KOPT-K1 (cell line): ENCODE data around the gene LIMK1.
A peak's percentile ranks its signal among the peaks of the same experiment; 100 is the strongest.

Experiments used
- H3K27ac ChIP-seq: fragments of 200-600 bp; sonication (generic); 2 replicates; pipeline ENCODE4 v1.5.1; 2016; ENCODE audit warnings: antibody characterized with exemption, mild to moderate bottlenecking, low read depth, low read length; ENCODE audit not compliant: poor library complexity, severe bottlenecking
- H3K36me3 ChIP-seq: fragments of 200-600 bp; sonication (generic); 2 replicates; pipeline ENCODE4 v1.5.1; 2017; ENCODE audit warnings: antibody characterized with exemption, mild to moderate bottlenecking, low read length, moderate library complexity; ENCODE audit not compliant: insufficient read depth
- H3K9me3 ChIP-seq: fragments of 200-600 bp; sonication (generic); 2 replicates; pipeline ENCODE4 v1.5.1; 2017; ENCODE audit warnings: antibody characterized with exemption, low read length, mild to moderate bottlenecking; ENCODE audit not compliant: insufficient read depth, poor library complexity, severe bottlenecking

Gene LIMK1

DNA sequence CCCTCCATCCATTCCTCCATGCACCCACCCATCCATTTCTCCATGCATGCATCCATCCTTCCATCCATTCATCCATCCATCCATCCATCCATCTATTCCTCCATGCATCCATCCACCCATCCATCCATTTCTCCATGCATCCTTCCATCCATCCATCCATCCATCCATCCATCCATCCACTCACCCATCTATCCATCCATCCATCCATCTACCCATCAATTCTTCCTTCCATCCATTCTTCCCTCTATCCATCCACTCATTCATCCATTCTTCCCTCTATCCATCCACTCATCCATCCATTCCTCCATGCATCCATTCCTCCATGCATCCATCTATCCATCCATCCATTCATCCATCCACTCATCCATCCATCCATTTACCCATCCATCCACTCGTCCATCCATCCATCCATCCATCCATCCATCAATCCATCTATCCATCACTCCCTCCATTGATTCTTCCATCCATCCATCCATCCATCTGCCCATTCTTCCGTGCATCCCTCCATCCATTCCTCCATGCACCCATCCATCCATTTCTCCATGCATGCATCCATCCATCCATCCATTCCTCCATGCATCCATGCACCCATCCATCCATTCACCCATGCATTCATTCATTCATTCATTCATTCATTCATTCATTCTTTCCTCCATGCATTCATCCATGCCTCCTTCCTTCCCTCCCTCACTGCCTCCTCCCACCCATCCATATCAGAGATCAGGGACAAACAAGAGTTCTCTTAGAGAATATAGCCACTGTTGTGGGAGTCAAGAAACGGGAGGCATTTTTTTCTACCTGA is 33.4 kb upstream of the LIMK1 start:
- Histone ChIP-seq H3K9me3 (no peaks in the 10 kb centered on the region), H3K27ac (no peak overlapping the region), H3K36me3 (no peaks in the 10 kb centered on the region)

DNA sequence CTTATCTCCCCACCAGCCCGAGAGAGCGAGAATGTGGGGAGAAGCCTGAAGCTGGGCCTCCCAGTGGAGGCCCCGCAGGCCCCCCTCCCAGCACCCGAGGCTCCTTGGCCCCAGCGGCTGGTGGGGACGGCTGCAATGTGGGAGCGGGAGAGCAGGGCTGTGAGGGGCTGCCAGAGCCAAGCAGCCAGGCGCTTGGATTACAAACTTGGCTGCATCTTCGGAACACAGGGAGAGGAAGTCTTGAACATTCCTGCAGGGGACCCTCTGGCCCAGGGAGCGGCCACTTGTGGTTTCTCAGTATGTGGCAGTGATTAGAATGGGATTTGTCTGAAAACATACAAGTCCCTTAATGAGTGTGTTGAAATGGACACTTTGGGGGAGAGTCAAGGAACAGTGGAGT is 32.4 kb upstream of the LIMK1 start:
- Histone ChIP-seq H3K9me3 (no peaks in the 10 kb centered on the region), H3K36me3 (no peaks in the 10 kb centered on the region), H3K27ac (no peak overlapping the region)

DNA sequence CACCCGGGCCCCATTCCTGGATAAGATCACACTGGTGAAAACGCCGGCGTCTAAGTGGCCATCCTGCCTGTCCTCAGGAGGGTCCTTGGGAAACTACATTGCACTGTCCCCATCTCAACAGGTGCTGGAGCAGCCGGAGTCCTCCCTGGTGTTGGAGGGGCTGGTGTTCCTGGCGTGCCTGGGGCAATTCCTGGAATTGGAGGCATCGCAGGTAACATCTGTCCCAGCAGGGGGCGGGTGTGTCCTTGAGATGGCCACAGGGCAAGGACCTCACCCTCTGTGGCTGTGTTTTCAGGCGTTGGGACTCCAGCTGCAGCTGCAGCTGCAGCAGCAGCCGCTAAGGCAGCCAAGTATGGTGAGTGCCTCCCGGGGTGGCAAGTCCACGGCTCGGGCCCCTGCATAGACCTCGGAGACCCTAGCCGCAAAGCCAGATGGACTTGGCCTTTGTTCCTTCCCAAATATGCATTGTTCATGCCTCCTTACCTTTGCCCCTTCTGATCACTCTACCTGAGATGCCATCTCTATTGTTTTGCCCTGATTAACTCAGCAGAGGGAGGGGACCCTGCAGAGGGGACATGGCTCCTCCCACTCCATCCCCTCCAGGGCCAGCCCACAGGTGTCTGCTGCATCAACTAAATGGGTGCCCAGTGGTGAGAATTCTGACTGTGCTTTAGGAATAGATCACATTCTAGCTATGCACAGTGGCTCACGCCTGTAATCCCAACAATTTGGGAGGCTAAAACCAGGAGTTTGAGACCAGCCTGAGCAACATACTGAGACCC is 31.8 kb upstream of the LIMK1 start:
- Histone ChIP-seq H3K9me3 (no peaks in the 10 kb centered on the region), H3K27ac (no peak overlapping the region), H3K36me3 (no peaks in the 10 kb centered on the region)

DNA sequence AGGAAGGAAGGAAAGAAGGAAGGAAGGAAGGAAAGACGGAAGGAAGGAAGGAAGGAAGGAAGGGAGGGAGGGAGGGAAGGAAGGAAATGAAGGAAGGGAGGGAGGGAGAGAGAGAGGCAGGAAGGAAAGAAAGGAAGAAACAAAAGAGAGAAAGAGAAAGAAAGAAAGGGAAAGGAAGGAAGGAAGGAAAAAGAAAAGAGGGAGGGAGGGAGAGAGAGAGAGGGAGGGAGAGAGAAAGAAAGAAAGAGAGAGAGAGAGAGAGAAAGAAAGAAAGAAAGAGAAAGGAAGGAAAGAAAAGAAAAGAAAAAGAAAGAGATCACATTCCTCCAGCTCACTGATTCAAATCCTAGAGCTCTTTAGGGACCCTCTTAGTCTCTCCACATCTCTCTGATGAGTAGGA is 31.0 kb upstream of the LIMK1 start:
- H3K9me3 ChIP-seq = no peaks in the 10 kb centered on the region
- no peak overlapping the region for H3K27ac ChIP-seq
- no peaks in the 10 kb centered on the region for H3K36me3 ChIP-seq

GRCh38 chr7:74053589-74054186 is 29.9 kb upstream of the LIMK1 start:
- H3K9me3 ChIP-seq = no peaks in the 10 kb centered on the region
- H3K36me3 ChIP-seq = no peaks in the 10 kb centered on the region
- no peak overlapping the region for H3K27ac ChIP-seq

DNA sequence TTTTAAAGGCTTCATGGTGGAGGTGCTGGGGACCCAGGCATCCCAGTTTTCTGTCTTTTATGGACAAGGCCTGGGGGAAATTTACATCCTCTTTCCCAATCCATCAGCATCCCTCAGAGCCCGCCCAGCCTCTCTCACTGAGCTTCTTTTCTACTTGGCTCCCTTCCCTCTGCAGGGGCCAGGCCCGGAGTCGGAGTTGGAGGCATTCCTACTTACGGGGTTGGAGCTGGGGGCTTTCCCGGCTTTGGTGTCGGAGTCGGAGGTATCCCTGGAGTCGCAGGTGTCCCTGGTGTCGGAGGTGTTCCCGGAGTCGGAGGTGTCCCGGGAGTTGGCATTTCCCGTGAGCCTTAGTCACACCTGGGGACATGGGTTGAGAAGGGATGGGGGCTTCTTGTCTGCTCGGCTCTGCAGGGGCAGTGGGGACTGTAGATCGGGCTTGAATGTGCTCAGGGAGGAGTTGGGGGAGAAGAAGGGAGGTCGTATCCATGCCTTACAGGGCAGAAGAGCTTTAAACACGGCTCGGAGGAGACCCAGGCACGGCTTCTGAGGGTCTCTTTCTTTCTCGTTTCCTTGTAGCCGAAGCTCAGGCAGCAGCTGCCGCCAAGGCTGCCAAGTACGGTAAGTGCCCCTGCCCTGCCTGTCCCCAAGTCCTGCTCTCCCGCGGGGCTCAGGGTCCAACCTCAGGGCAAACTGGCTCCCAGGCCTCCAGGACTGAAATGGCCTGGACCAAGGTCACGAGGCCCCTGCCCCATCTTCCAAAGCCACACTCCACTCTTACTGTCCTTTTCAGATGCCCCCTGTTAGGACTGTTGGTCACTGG is 27.3 kb upstream of the LIMK1 start:
- no peaks in the 10 kb centered on the region for H3K36me3 ChIP-seq
- no peak overlapping the region for H3K27ac ChIP-seq
- H3K9me3 ChIP-seq = no peaks in the 10 kb centered on the region

DNA sequence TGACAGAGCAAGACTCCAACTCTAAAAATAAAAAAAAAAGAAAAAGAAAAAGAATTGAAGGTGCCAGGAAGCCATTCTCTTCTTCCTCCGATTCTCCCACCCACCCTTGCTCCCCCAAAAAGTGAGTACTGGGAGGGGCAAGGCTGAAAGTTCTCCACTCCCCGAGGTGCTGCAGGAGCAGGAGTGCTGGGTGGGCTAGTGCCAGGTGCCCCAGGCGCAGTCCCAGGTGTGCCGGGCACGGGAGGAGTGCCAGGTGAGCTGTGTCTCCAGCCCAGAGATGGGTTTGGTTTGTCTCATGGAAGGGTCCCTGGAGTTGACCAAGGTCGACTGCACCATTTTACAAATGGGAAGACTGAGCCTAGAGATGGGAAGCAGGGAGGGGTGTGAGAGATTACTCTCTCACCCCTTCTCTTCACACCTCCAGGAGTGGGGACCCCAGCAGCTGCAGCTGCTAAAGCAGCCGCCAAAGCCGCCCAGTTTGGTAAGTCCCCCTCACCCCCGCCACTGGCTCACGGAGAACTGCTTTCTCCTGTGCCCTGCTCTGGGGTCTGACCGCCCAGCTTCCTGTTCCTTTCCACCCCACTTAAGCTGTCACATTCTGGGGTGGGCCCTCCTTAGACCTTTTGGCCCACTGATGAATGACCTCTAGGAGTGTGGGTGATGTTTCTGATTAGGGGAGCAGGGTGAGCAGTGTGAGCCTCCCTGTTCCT is 26.2 kb upstream of the LIMK1 start:
- Histone ChIP-seq H3K27ac (no peak overlapping the region), H3K9me3 (no peaks in the 10 kb centered on the region)

GRCh38 chr7:74057987-74058386 is 25.6 kb upstream of the LIMK1 start:
- Histone ChIP-seq H3K27ac (no peak overlapping the region), H3K36me3 (no peaks in the 10 kb centered on the region), H3K9me3 (no peaks in the 10 kb centered on the region)

More for the DNA sequence above, 26.2 kb upstream of the LIMK1 start:
- H3K36me3 ChIP-seq = no peaks in the 10 kb centered on the region

- Histone ChIP-seq H3K9me3 (no peaks in the 10 kb centered on the region), H3K27ac (no peak overlapping the region), H3K36me3 (no peaks in the 10 kb centered on the region)
Observed at GRCh38 chr7:74058486-74058885, 25.1 kb upstream of the LIMK1 start.

DNA sequence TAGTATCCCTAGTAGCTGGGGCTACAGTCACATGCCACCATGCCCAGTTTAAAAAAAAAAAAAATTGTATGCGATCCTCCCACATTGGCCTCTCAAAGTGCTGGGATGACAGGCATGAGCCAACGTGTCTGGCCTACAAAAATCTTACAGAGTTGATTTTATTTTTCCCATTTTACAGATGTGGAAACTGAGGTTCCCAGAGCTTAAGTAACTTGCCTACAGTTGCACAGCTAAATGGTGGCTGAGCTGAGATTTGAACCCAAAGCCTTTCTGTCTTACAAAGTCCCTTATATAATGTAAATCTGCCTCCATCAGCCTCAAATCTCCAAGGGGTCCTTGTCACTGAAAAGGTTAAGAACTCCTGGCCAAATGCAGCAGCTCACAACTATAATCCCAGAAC is 24.6 kb upstream of the LIMK1 start:
- Histone ChIP-seq H3K27ac (no peak overlapping the region), H3K9me3 (no peaks in the 10 kb centered on the region)

DNA sequence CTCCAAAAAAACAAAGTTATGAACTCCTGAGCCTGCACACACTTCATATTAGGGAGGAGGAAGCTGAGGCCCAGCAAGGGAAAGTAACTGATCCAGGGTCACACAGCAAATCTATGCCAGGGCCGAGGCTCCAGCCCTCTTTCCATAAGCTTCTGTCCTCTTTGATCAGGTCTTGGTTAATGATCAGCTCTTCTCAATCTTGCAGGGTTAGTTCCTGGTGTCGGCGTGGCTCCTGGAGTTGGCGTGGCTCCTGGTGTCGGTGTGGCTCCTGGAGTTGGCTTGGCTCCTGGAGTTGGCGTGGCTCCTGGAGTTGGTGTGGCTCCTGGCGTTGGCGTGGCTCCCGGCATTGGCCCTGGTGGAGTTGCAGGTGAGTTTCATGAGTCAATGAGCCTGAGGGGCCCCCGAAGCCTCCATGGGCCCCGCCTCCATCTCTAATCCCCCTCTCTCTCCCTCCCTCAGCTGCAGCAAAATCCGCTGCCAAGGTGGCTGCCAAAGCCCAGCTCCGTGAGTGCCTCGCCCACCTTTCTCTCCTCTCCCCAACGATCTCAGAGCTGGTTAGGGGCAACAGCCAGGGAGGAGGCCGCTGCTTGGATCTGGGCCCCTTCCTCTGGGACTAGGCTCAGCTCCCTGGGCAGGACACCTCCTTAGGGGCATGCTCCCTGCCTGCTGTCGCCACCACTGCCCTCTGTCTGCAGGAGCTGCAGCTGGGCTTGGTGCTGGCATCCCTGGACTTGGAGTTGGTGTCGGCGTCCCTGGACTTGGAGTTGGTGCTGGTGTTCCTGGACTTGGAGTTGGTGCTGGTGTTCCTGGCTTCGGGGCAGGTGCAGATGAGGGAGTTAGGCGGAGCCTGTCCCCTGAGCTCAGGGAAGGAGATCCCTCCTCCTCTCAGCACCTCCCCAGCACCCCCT is 23.7 kb upstream of the LIMK1 start:
- Histone ChIP-seq H3K9me3 (no peaks in the 10 kb centered on the region), H3K27ac (no peak overlapping the region), H3K36me3 (no peaks in the 10 kb centered on the region)

More for the DNA sequence above, 24.6 kb upstream of the LIMK1 start:
- no peaks in the 10 kb centered on the region for H3K36me3 ChIP-seq

DNA sequence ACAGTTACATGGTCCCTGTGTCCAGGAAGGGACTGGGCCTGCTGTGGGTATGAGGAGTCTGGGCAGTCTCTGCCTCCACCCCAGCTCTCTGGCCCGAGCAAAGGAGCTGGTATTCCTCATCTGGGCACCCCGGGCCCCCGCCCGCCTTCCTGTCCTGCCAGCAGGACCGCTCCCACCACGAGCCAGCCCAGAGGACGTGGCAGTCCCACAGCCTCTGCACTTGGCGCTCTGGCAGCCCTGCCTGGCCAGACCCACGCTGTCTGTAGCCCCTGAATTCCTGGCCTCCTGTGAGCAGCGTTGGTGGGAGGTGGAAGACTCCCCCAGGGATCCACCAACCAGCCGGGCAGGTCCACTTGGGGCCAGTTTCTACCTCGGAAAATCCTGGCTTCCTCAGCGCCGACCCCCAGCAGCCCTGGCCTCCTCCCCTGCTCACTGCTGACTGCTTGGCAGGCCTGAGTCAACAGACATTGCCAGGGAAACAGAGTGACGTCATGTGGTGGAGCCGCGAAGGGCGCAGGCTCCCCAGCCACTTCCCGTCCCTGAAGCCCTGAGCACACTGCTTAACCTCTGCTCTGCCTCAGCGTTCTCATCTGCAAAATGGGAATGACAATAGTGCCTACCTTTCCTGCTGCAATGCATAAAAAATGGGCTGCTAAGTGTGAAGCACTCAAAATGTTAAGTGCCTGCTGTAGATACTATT is 21.6 kb upstream of the LIMK1 start:
- Histone ChIP-seq H3K9me3 (no peaks in the 10 kb centered on the region), H3K36me3 (no peaks in the 10 kb centered on the region), H3K27ac (peak overlapping the region; percentile 59)

DNA sequence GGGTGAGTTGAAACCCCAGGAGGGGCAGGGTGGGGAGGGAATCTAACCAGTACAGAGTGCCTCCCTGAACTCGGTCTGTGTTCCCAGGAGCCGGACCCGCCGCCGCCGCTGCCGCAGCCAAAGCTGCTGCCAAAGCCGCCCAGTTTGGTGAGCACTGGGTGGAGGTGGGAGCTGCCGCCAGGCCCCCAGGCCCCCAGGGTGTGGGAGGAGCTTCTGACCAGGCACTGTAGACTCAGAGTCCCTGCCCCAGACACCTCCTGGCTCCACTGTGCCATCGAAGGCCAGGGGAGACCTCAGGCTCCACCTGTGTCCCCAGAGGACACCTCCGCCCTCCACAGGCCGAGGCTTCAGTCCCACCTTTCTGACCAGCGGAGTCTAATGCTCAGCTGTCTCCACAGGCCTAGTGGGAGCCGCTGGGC is 20.4 kb upstream of the LIMK1 start:
- H3K36me3 ChIP-seq = no peaks in the 10 kb centered on the region
- H3K9me3 ChIP-seq = no peaks in the 10 kb centered on the region
- no peak overlapping the region for H3K27ac ChIP-seq
